Motor neuron (in vitro differentiated cells): Measurements from ENCODE around the gene GPER1. TPM values are rescaled to one million over a fixed set of nuclear protein-coding genes. Genes with fewer than 3 reads are reported as not detected.

Source experiments
- ATAC-seq, 8 experiments: fragments of 200-7000 bp; cut with Tn5 transposase; replicated peaks in 6 of 8; 2 replicates each; pipeline ENCODE4 v1.8.0; 2021; ENCODE audit warnings: mild to moderate bottlenecking in 8 of 8, moderate library complexity in 8 of 8
- H3K27ac ChIP-seq, 2 donors: fragments of 250-450 bp; sonication (Bioruptor Pico); 2 replicates each; pipeline ENCODE4 v1.9.0; 2021; ENCODE audit warnings: antibody characterized with exemption in 2 of 2, mild to moderate bottlenecking in 2 of 2, moderate library complexity in 1 of 2
- H3K4me1 ChIP-seq, 2 donors: fragments of 250-450 bp; sonication (Bioruptor Pico); replicated peaks in 1 of 2; 2 replicates each; pipeline ENCODE4 v1.6.1; 2021; ENCODE audit warnings: antibody characterized with exemption in 2 of 2, mild to moderate bottlenecking in 2 of 2, moderate library complexity in 1 of 2
- H3K4me3 ChIP-seq, 5 donors: fragments of 250-450 bp; sonication (Bioruptor Pico); 2 replicates each; pipeline ENCODE4 v1.9.0; 2021; ENCODE audit warnings: antibody characterized with exemption in 5 of 5, mild to moderate bottlenecking in 5 of 5, moderate library complexity in 4 of 5
- WGBS, 10 experiments: fragments of 450-650 bp; shearing (Covaris generic); methylation state at CpG; one replicate each; pipeline ENCODE4 v1.0.0; 2022; 5-methylcytosine and 5-hydroxymethylcytosine counted together
- in situ Hi-C, 9 experiments: fragments of 400-800 bp; cut with MboI; loops; one replicate each; pipeline ENCODE4 v1.15.0; 2021; ENCODE audit warnings: low sequenced_read_pairs in 9 of 9, low pct_unique_long_range_greater_than_20kb in 2 of 9; ENCODE audit not compliant: unreplicated experiment in 9 of 9
- total RNA-seq, 8 experiments: library from RNA; unstranded; fragments of 300-600 nt; gene quantifications; 2 replicates each; pipeline versions ENCODE4 v1.2.3 to v1.2.4, GENCODE V29; 2022

The GPER1 gene
- total RNA-seq, 8 experiments from 2014 or later = 0.43 to 3.6 (median 1.1) TPM

- Histone ChIP-seq H3K27ac (no peak overlapping the region), H3K4me1 (peaks cover 2 to 12% of the 10 kb centered on the region in 2 donors), H3K4me3 (no peak overlapping the region)
- ATAC-seq = no peak
- WGBS, 10 experiments = 81 to 100% (median 94%) methylated on average over 3 to 16 of the region's 16 CpGs
- in situ Hi-C loops = no loop called here
These were observed 37.7 kb downstream of the GPER1 start for GRCh38 chr7:1125603-1125969.

GRCh38 chr7:1127001-1127400 is 39.1 kb downstream of the GPER1 start:
- no peak for ATAC-seq
- Histone ChIP-seq H3K4me3 (no peak overlapping the region), H3K4me1 (peaks cover 2 to 12% of the 10 kb centered on the region in 2 donors), H3K27ac (no peak overlapping the region)
- in situ Hi-C loops = no loop called here
- WGBS, 10 experiments = 88 to 100% (median 97%) methylated on average over 1 to 6 of the region's 7 CpGs; no CpG with 5 or more reads in 2 of the 10 experiments

GRCh38 chr7:1129431-1129830 is 41.5 kb downstream of the GPER1 start:
- in situ Hi-C loops = no loop called here
- WGBS, 10 experiments = 95 to 100% (median 100%) methylated on average over 2 to 3 of the region's 13 CpGs; no CpG with 5 or more reads in 6 of the 10 experiments
- Histone ChIP-seq H3K4me1 (no peaks in the 10 kb centered on the region), H3K4me3 (no peak overlapping the region), H3K27ac (no peak overlapping the region)
- no peak for ATAC-seq

GRCh38 chr7:1130021-1130990 is 42.4 kb downstream of the GPER1 start:
- WGBS, 10 experiments = 76 to 100% (median 86%) methylated on average over 2 to 5 of the region's 26 CpGs; no CpG with 5 or more reads in 4 of the 10 experiments
- ATAC-seq = peak in 1 of 8 experiments; percentile 29
- in situ Hi-C loops = loop anchor here in 1 of 9 experiments (10.0 kb wide), 1 partner anchor 136 kb away; no protein-coding TSS in a partner anchor
- Histone ChIP-seq H3K27ac (no peak overlapping the region), H3K4me3 (no peak overlapping the region), H3K4me1 (no peaks in the 10 kb centered on the region)

- Histone ChIP-seq H3K4me3 (no peak overlapping the region), H3K27ac (no peak overlapping the region), H3K4me1 (peaks cover under 1 to 2% of the 10 kb centered on the region in 2 donors)
- WGBS, 10 experiments = 75 to 100% (median 87%) methylated on average over 1 to 2 of the region's 2 CpGs
- no peak for ATAC-seq
- in situ Hi-C loops = loop anchor here in 1 of 9 experiments (10.0 kb wide), 1 partner anchor 137 kb away; no protein-coding TSS in a partner anchor
These were observed 43.8 kb downstream of the GPER1 start for GRCh38 chr7:1131471-1132265.

- Histone ChIP-seq H3K4me3 (no peak overlapping the region), H3K4me1 (peaks cover 7 to 12% of the 10 kb centered on the region in 2 donors), H3K27ac (no peak overlapping the region)
- no peak for ATAC-seq
- in situ Hi-C loops = loop anchor here in 1 of 9 experiments (10.0 kb wide), 1 partner anchor 140 kb away; no protein-coding TSS in a partner anchor
- WGBS, 10 experiments = 61 to 100% (median 100%) methylated on average over 1 to 6 of the region's 7 CpGs; no CpG with 5 or more reads in 1 of the 10 experiments
These were observed 47.0 kb downstream of the GPER1 start for GRCh38 chr7:1134951-1135350.

GRCh38 chr7:1136841-1137516 is 49.1 kb downstream of the GPER1 start:
- Histone ChIP-seq H3K27ac (no peak overlapping the region), H3K4me3 (peak overlapping the region; percentile 69 to 99 (median 89)), H3K4me1 (peaks cover 7 to 12% of the 10 kb centered on the region in 2 donors)
- ATAC-seq = no peak
- 0 to 62% (median 12%) methylated on average over 1 to 7 of the region's 9 CpGs; no CpG with 5 or more reads in 1 of the 10 experiments for WGBS, 10 experiments
- in situ Hi-C loops = loop anchor here in 1 of 9 experiments (10.0 kb wide), 1 partner anchor 142 kb away; no protein-coding TSS in a partner anchor

- Histone ChIP-seq H3K4me1 (peaks cover 7 to 12% of the 10 kb centered on the region in 2 donors), H3K4me3 (peak overlapping the region; percentile 69 to 99 (median 89)), H3K27ac (peak overlapping the region; percentile 77 to 79)
- in situ Hi-C loops = loop anchor here in 1 of 9 experiments (10.0 kb wide), 1 partner anchor 143 kb away; no protein-coding TSS in a partner anchor
- ATAC-seq = peak; percentile 74 to 87 (median 84)
- 0 to 60% (median 24%) methylated on average over 2 to 16 of the region's 51 CpGs; no CpG with 5 or more reads in 3 of the 10 experiments for WGBS, 10 experiments
These were observed 49.7 kb downstream of the GPER1 start for GRCh38 chr7:1137517-1138167.

GRCh38 chr7:1140476-1141104 is 52.7 kb downstream of the GPER1 start:
- 90 to 100% (median 100%) methylated on average over 1 to 3 of the region's 4 CpGs; no CpG with 5 or more reads in 5 of the 10 experiments for WGBS, 10 experiments
- in situ Hi-C loops = no loop called here
- peaks cover 7 to 12% of the 10 kb centered on the region in 2 donors for H3K4me1 ChIP-seq

GRCh38 chr7:1141651-1142050 is 53.7 kb downstream of the GPER1 start:
- in situ Hi-C loops = no loop called here
- ATAC-seq = no peak
- no peak overlapping the region for H3K4me3 ChIP-seq
- 60 to 84% (median 78%) methylated on average over 1 to 5 of the region's 6 CpGs; no CpG with 5 or more reads in 2 of the 10 experiments for WGBS, 10 experiments
- peaks cover 6 to 10% of the 10 kb centered on the region in 2 donors for H3K4me1 ChIP-seq
- H3K27ac ChIP-seq = no peak overlapping the region

More at GRCh38 chr7:1140476-1141104, 52.7 kb downstream of the GPER1 start:
- Histone ChIP-seq H3K4me3 (no peak overlapping the region), H3K27ac (no peak overlapping the region)
- no peak for ATAC-seq

- WGBS, 10 experiments = 25 to 80% (median 49%) methylated on average over 1 to 9 of the region's 14 CpGs; no CpG with 5 or more reads in 2 of the 10 experiments
- Histone ChIP-seq H3K4me3 (no peak overlapping the region), H3K27ac (no peak overlapping the region), H3K4me1 (peaks cover 3 to 6% of the 10 kb centered on the region in 2 donors)
- in situ Hi-C loops = no loop called here
- ATAC-seq = no peak
These were observed 54.2 kb downstream of the GPER1 start for GRCh38 chr7:1142051-1142635.
